ENCODE measurements around the gene CDH4.

Gene CDH4

GRCh38 chr20:61682114-61682995 is 430.3 kb downstream of the CDH4 start:
- DNase-seq: no peak

DNA sequence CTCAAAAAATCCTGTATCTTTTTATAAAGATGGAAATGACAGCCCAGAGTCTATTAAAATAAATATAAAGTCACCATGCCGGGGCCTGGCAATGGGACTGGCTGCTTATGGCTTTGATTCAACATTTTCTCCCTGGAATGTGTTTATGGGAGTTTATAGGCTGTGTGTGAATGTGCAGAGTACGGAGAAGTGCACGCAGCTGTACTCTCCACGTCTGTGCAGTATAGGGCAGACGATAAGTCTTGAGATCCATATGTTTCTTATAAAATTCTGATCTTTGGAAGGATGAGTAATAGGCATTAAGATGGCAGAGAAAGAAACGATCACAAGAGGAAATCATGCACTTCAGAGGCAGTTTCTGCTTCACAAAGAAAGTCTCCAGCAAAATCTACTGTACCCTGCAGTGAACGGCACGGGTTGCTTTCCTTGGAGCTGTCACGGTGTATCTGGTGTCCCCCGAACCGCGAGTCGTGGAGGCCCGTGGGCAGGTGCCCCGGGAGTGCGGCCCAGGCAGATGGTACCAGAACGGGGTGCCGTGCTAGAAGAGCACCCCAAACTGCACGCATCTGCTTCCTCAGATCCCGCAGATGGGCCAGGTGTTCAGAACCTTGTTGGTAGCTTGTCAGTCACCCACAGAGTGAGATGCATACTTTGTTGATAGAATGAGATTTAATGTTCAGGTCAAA is 431.1 kb downstream of the CDH4 start:
- no peak for DNase-seq

- DNase-seq: no peak
These were observed 431.7 kb downstream of the CDH4 start for GRCh38 chr20:61683721-61684120.

DNA sequence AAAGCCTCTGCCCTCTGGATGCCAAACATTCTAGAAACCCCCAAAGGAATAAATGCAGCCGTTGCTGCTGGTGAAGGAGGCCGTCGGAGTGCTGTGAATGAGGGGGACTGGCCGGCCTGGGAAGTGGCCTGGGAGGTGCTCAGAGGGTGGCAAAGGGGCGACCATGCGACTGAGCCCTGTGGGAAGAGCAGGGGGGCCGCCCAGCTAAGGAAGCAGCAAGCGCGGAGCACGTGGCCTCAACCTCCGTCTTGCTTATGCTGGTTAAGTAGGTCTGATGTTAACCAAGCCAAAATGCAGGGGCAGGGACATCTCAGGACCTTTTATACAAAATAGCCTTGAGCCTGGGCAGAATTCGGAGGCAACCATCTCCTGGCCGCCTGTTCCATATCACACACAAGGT is 432.1 kb downstream of the CDH4 start:
- DNase-seq: no peak

DNA sequence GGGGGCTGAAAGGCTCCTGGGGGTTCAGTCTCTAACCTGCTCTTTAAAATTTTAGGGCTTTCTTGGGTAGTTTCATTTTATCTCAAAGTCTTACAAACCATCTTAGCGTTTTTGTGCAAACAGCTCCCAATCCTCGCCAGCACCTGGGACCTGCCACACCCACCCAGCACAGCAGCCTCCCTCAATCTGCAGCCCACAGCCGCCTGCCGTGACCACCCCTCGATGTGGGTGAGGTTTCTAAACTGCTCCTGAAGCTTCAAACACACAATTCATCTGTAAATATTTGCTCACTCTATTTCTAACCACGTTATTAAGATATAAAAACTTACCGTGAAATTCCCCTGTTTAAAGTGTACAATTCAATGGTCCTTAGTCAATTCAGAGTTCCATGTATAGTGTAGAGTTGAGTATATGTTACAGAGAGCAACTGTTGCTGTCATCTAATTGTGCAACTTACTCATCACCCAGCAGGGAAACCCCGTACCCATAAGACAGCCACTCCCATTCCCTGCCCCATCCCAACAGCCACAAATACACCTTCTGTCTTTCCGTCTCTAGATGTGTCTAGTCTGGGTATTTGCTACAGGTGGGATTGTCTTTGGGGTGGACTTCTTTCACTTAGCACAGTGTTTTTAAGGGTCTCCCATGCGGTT is 432.6 kb downstream of the CDH4 start:
- DNase-seq: no peak

GRCh38 chr20:61685462-61685861 is 433.4 kb downstream of the CDH4 start:
- no peak for DNase-seq

DNA sequence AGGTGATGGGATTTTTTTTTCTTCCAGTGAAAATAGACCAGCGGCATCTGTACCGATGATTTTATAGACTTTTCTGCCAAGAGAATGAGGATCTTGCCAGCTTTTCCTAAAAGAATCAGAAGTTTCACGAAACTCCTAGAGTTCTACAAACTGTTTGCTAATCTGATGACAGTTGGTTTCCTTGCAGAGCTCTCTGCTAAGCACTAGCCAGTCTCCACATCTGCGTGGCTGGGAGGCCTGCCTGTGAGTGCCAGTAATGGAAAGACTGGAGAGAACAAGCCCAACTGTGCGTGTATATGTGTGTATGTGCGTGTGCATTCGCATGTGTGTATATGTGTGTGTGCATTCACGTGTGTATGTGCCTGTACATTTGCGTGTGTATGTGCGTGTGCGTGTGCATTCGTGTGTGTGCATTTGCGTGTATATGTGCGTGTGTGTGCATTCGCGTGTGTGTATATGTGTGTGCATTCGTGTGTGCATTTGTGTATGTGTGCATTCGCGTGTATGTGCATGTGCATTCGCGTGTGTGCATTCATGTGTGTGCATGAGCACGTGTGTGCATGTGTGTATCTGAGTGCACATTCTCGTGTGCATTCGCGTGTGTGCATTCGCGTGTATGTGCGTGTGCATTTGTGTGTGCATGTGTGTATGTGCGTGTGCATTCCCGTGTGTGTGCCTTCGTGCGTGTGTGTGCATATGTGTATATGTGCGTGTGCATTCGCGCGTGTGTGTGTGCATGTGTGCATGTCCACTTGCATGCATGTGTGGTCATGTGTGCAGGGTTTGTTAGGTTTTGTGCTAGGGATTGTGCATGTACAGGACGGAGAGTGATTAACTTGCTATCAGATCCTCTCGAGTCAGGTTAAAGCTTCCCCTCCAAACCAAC is 434.2 kb downstream of the CDH4 start:
- no peak for DNase-seq

GRCh38 chr20:61688411-61688810 is 436.4 kb downstream of the CDH4 start:
- DNase-seq: no peak

- no peak for DNase-seq
These were observed 438.1 kb downstream of the CDH4 start for GRCh38 chr20:61690150-61690549.

GRCh38 chr20:61690993-61691838 is 439.2 kb downstream of the CDH4 start:
- DNase-seq: no peak

- no peak for DNase-seq
These were observed 439.9 kb downstream of the CDH4 start for GRCh38 chr20:61691978-61692377.

DNA sequence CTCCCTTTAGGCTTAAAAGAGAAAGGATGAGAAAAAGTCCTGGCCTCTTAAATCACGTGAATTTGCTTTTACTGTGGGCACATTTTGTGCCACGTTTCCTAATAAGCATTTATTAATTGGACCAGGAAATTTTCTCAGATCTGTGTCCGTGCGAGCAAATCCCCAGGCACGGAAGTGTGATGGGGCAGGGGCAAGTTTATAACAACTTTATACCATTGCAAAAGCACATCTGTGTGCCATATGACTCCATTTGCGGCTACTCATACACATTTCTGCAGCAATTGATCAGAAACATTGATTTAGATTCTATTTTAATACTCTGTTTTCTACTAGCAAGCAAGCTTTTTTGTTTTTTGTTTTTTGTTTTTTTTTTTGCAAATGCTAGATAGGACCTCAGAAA is 440.4 kb downstream of the CDH4 start:
- DNase-seq: no peak

- DNase-seq: no peak
These were observed 441.1 kb downstream of the CDH4 start for GRCh38 chr20:61693055-61693600.

DNA sequence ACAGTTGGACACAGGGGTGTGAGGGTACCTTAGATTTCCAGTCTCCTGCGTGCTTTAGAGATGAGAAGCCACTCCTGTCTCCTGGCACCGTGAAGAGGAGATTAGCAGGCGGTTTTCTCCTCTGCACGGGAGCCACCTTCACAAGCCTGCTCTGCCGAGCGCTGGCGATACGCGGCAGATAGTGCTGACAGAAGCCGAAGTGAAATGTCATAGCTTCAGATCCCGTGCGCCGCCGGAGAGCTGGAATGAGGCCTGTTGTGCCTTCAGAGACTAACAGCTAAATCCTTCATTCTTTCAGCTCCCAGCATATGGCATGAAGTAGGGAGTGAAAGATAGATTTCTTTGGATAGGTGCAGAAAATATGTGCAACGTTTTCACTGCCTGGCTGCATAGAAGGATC is 442.6 kb downstream of the CDH4 start:
- peak; percentile 60 for DNase-seq

DNA sequence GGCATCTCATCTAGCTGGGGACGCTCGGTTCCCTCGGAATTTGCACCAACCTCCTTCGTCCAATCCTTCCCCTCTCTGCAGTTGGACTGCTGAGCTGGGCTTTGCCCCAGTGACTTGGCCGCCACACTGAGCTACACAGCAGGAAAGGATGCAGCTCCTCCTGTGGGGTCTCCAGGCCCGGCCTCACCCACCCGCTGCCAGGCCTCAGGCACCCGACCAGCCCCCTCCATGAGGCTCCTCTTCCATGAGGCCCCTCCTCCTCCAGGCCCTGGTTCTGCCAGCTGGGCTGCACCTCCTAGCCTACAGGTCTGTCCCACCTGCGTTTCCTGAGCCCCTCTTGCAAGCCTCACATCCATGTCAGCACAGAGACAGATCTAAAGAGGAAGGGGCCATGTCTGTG is 443.7 kb downstream of the CDH4 start:
- DNase-seq: no peak

DNA sequence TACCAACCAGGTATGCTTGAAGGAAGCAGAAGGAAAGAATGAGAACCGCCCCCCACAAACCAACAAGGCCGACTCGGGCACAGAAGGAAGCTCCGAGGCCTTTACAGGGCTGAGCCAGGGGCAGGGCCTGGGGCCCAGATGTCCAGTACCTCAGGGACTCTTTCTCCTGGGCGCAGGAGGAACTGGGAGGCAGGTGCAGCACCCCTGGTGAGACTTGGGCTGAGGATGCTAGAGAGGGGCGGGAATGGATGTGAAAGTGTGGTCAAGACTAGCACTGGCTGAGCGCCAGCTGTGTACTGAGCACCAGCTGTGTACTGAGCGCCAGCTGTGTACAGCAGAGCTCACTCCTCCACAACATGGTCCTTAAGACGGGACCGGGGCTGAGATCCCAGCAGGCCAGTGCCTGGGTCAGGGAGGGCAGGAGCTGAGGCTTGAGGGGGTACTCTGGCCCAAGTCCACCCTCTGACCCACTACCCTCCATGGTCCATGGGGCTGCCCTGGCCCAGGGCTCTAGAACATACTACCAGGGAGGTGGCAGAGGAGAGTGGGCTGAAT is 444.2 kb downstream of the CDH4 start:
- DNase-seq: no peak

- no peak for DNase-seq
These were observed 445.9 kb downstream of the CDH4 start for GRCh38 chr20:61697666-61698597.

DNA sequence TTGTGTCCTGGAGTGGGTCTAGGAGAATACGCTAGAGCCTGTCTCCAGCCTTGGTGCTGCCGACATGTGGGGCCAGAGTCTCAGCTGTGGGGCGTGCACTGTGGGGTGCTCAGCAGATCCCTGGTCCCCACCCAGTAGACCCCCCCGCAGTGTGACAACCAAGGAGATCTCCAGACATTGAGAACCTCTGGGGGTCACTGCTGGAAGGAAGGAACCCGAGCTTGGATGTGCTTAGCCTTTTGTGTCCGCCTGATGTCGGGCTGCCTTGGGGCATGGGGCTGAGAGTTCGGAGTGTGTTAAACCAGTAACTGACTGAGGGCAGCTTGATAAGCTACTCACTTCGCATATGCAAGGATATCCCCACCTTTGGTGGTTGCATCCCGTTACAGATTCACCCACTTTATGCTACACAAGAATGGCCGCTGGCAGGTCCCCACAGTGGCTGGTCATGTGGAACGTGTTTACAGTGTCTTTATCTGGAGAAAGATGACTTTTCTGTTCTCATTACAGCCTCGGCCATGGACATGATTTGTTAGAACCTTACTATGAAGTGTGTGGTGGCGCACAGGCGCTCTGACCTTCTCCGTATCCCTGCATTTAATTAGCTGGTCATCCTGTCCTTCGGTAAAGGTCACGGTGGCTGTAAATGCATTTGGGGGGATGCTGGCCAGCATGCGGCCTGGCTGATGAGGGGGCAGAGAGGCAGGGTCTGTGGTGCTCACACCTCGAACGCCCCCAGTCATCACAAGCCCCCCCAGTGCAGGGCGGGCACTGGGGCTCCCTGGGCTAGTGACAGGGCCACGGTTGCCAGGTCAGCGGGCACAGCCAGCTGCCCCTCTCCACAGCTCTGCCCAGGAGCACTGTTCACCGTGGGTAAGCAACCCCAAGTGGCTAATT is 446.8 kb downstream of the CDH4 start:
- DNase-seq: no peak

All from eye (tissue), 1 donor.